Measurements from ENCODE around the gene CCDC86.

DNA sequence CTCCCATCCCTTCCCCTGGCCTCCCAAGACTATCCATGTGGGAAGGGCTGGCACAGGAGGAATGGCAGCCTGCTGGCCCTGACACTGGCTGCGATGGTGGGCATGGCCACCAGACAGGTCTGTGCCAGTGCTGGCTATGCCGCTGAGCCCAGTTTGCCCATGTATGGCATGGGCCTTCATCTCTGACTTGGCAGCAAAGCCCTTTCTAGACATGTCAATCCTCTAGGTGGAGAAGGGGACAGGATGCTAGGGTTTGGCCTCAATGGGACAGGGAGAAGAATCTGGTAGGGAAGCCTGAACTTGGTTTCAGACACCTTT lies 34.2 kb downstream of the CCDC86 start:
- TF ChIP-seq POLR2A (IDR thresholded peaks at IDR 0.05) = no peak
- TF ChIP-seq, protein P1, sequence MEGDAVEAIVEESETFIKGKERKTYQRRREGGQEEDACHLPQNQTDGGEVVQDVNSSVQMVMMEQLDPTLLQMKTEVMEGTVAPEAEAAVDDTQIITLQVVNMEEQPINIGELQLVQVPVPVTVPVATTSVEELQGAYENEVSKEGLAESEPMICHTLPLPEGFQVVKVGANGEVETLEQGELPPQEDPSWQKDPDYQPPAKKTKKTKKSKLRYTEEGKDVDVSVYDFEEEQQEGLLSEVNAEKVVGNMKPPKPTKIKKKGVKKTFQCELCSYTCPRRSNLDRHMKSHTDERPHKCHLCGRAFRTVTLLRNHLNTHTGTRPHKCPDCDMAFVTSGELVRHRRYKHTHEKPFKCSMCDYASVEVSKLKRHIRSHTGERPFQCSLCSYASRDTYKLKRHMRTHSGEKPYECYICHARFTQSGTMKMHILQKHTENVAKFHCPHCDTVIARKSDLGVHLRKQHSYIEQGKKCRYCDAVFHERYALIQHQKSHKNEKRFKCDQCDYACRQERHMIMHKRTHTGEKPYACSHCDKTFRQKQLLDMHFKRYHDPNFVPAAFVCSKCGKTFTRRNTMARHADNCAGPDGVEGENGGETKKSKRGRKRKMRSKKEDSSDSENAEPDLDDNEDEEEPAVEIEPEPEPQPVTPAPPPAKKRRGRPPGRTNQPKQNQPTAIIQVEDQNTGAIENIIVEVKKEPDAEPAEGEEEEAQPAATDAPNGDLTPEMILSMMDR (IDR thresholded peaks at IDR 0.05) = no peak

Data from uterus (tissue), 2 donors.